Heart left ventricle (tissue), 16 donors: ENCODE results near the gene TMEM250. TPM values are rescaled to one million over a fixed set of nuclear protein-coding genes. Genes with fewer than 3 reads are reported as not detected.

ENCODE experiments used
- ATAC-seq, 4 donors: fragments of 200-7000 bp; cut with Tn5 transposase; one replicate each; pipeline ENCODE4 v1.9.1; 2020 to 2022; ENCODE audit warnings: moderate library complexity in 4 of 4, mild to moderate bottlenecking in 3 of 4, moderate number of reproducible peaks in 1 of 4
- DNase-seq, 5 donors: peaks; one replicate each; pipeline ENCODE4 v3.0.0-alpha.2; 2020
- H3K27ac ChIP-seq, 12 donors: fragments of 200-600 bp; sonication (generic) in 4 of 12; one replicate each; pipeline versions ENCODE4 v1.5.0 to v1.8.0; 2016 to 2022; ENCODE audit warnings: mild to moderate bottlenecking in 2 of 12
- H3K27me3 ChIP-seq, 9 donors: fragments of 200-600 bp; sonication (generic) in 2 of 9; one replicate each; pipeline versions ENCODE4 v1.5.1 to v1.8.0; 2016 to 2022; ENCODE audit warnings: mild to moderate bottlenecking in 3 of 9
- H3K36me3 ChIP-seq, 9 donors: fragments of 200-600 bp; sonication (generic) in 2 of 9; one replicate each; pipeline versions ENCODE4 v1.5.0 to v1.8.0; 2018 to 2022; ENCODE audit warnings: mild to moderate bottlenecking in 2 of 9
- H3K4me1 ChIP-seq, 12 donors: fragments of 200-600 bp; sonication (generic) in 4 of 12; one replicate each; pipeline versions ENCODE4 v1.5.0 to v1.8.0; 2016 to 2022; ENCODE audit warnings: mild to moderate bottlenecking in 3 of 12
- H3K4me3 ChIP-seq, 12 donors: fragments of 200-600 bp; sonication (generic) in 4 of 12; one replicate each; pipeline versions ENCODE4 v1.5.0 to v1.8.0; 2017 to 2022; ENCODE audit warnings: mild to moderate bottlenecking in 9 of 12, moderate library complexity in 4 of 12
- H3K9me3 ChIP-seq, 12 donors: fragments of 200-600 bp; sonication (generic) in 4 of 12; one replicate each; pipeline versions ENCODE4 v1.5.0 to v1.8.0; 2016 to 2022; ENCODE audit warnings: mild to moderate bottlenecking in 1 of 12
- CTCF ChIP-seq, 12 donors: fragments of 200-600 bp; sonication (generic) in 4 of 12; IDR thresholded peaks; one replicate each; pipeline versions ENCODE4 v1.5.0 to v1.8.0; 2018 to 2022; ENCODE audit warnings: antibody characterized with exemption in 12 of 12, mild to moderate bottlenecking in 5 of 12
- POLR2A ChIP-seq, 2 donors: fragments of 450-650 bp; IDR thresholded peaks; one replicate each; pipeline ENCODE4 v1.6.1; 2017; ENCODE audit warnings: antibody characterized with exemption in 2 of 2, mild to moderate bottlenecking in 2 of 2, moderate library complexity in 2 of 2
- WGBS, 4 donors: extraction: QIAGEN DNeasy Blood & Tissue Kit in 2 of 4; methylation state at CpG; one replicate each; pipeline versions ENCODE4 v1.1.5 to v1.1.7; 2013 to 2018; 5-methylcytosine and 5-hydroxymethylcytosine counted together
- intact Hi-C, 10 donors: fragments of 100-400 bp; cut with DNase I; formaldehyde crosslinking; loops; one replicate each; pipeline versions ENCODE4 v1.11.1 to v1.14.2; 2022
- polyA plus RNA-seq, 2 donors: library from polyadenylated mRNA; stranded (reverse); fragments of 200-250 nt; gene quantifications; one replicate each; pipeline ENCODE4 v1.2.3, GENCODE V29; 2013
- total RNA-seq, 9 donors: library from RNA; depleted of rRNA in 2 of 9; stranded (reverse); fragments of >200 nt in 2 of 9; fragmentation: NEBNext Ultra II Directional in 3 of 9; extraction: Animal tissue kit (Norgen Biotek cat#: 25700) in 3 of 9; gene quantifications; one replicate each; pipeline versions ENCODE4 v1.1.0 to v1.2.4, GENCODE V29; 2016 to 2023
- donor health status: ischemic (EF 13 %, LVEDD 7.1; RV severe dilation, severe dysfunction).
- donor health status: healthy with polysubstance abuse.
- donor health status: DM: no; HTN: yes; CAD: no.
- donor health status: DM: no; HTN: no; CAD: no.
- donor health status: ischemic (EF 25% LVEDD 6.9; RV normal size, moderate dysfunction).
- donor health status: ischemic (EF 25% LVEDD 5.7; RV mildly dilated, moderate dysfunction).
- donor health status: healthy.
- donor health status: DM: yes; HTN: yes; CAD: no.
- donor health status: ischemic (EF 35%, LVEDD 5.7; RV mildly dilated, moderate dysfunction).
- donor health status: nonischemic (EF 11% LVEDD 7.7; RV severe dilation, severe dysfunction).
- donor health status: DM: yes; HTN: yes; CAD: no.
- donor health status: PGD.
- donor health status: ischemic (EF 29% LVEDD 5.4; RV normal size, mild dysfunction).
- donor health status: nonischemic (EF 23%, LVEDD 6.1; RV moderate dilation, normal function).

TMEM250 gene
- total and polyA plus RNA-seq, 11 donors, result 11.6 to 37.0 (median 19.9) TPM

- no peak for TF ChIP-seq POLR2A (IDR thresholded peaks at IDR 0.05)
- no peaks in the 10 kb centered on the region for H3K9me3 ChIP-seq
- DNase-seq (peak in 3 of 5 donors; percentile 21 to 44 (median 25)), ATAC-seq (no peak)
- H3K36me3 ChIP-seq, result no peaks in the 10 kb centered on the region
- WGBS, 4 donors, result 60 to 70% (median 68%) methylated on average over 5 to 9 of the region's 9 CpGs
- peaks cover 17 to 93% (median 88%) of the 10 kb centered on the region in 12 donors for H3K4me1 ChIP-seq
- peak overlapping the region in 2 of 12 donors; percentile 6 to 31 for H3K4me3 ChIP-seq
- intact Hi-C loops, result loop anchor here in 1 of 10 donors (2.0 kb wide), 1 partner anchor 33 kb away; no protein-coding TSS in a partner anchor
- no peaks in the 10 kb centered on the region for H3K27me3 ChIP-seq
- H3K27ac ChIP-seq, result peak overlapping the region; percentile 55 to 99 (median 98)
Measured at GRCh38 chr9:136090056-136090735, 28.5 kb downstream of the TMEM250 start.

DNA sequence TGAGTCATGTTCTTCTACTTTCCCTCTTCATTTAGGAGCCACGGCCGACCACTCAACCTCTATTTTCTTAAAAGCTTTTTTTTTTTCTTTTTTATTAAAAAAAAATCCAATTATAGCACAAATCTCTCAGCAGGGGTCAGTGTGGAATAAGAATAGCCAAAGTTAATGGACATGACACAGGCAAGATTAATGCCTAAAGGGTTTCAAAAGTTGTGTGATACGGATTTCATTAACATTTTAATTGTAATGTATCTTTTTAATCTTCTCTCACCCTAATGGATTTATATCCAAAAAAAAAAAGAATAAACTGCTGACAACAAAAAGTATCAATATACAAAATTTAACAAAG is 29.0 kb downstream of the TMEM250 start:
- TF ChIP-seq POLR2A (IDR thresholded peaks at IDR 0.05) (no peak), CTCF (IDR thresholded peaks at IDR 0.05) (peak in 8 of 12 donors; percentile 24 to 58 (median 47))
- ATAC-seq (no peak), DNase-seq (no peak)
- WGBS, 4 donors, result 29 to 41% (median 37%) methylated on average over 3 of the region's 3 CpGs
- H3K9me3 ChIP-seq, result no peaks in the 10 kb centered on the region
- no peaks in the 10 kb centered on the region for H3K36me3 ChIP-seq
- intact Hi-C loops, result loop anchor here in 8 of 10 donors (2.0 to 10.0 kb wide), 4 partner anchors 33 to 125 kb away; partner anchors contain the start of gene UBAC1 (in 1 of the 8)
- H3K4me3 ChIP-seq, result no peak overlapping the region
- H3K27ac ChIP-seq, result peak overlapping the region in 9 of 12 donors; percentile 62 to 99 (median 98)
- H3K4me1 ChIP-seq, result peaks cover 17 to 98% (median 92%) of the 10 kb centered on the region in 12 donors
- no peaks in the 10 kb centered on the region for H3K27me3 ChIP-seq

- peak overlapping the region in 1 of 12 donors; percentile 13 for H3K4me3 ChIP-seq
- intact Hi-C loops, result loop anchor here in 7 of 10 donors (5.0 to 10.0 kb wide), 3 partner anchors 33 to 124 kb away; partner anchors contain the start of gene UBAC1 (in 1 of the 7)
- 51 to 61% (median 55%) methylated on average over 11 to 22 of the region's 22 CpGs for WGBS, 4 donors
- peak overlapping the region in 7 of 12 donors; percentile 12 to 99 (median 80) for H3K27ac ChIP-seq
- ATAC-seq (no peak), DNase-seq (peak in 3 of 5 donors; percentile 28 to 55 (median 41))
- no peaks in the 10 kb centered on the region for H3K36me3 ChIP-seq
- no peak for TF ChIP-seq CTCF (IDR thresholded peaks at IDR 0.05)
- no peak for TF ChIP-seq POLR2A (IDR thresholded peaks at IDR 0.05)
- peaks cover 17 to 100% (median 95%) of the 10 kb centered on the region in 12 donors for H3K4me1 ChIP-seq
- H3K9me3 ChIP-seq, result no peaks in the 10 kb centered on the region
- H3K27me3 ChIP-seq, result no peaks in the 10 kb centered on the region
Measured at GRCh38 chr9:136088939-136089696, 29.6 kb downstream of the TMEM250 start.

DNA sequence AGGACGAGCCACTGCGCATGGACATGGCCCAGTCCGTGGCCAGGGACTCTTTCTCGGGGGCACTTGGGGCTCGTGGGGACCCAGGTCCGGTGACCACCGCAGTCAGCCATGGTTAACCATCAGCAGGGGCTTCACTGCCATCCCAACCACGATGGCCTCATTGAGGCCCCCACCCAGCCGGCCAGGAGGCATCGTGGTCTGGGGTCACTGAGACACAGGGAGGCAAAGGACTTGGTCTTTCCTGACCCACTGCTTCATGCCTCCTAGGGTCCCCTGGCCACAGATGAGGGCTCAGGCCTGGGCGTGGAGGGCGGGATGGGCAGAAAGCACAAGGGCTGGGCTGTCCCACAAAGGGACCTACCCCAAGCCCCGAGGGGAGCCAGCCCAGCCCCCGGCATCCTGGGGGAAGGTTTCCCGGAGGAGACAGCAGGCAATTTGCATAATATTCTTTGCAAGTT is 30.2 kb downstream of the TMEM250 start:
- no peak for TF ChIP-seq CTCF (IDR thresholded peaks at IDR 0.05)
- TF ChIP-seq POLR2A (IDR thresholded peaks at IDR 0.05), result no peak
- ATAC-seq, result no peak
- no peaks in the 10 kb centered on the region for H3K27me3 ChIP-seq
- intact Hi-C loops, result loop anchor here in 7 of 10 donors (5.0 to 10.0 kb wide), 3 partner anchors 34 to 124 kb away; partner anchors contain the start of gene UBAC1 (in 1 of the 7)
- peak overlapping the region in 1 of 12 donors; percentile 13 for H3K4me3 ChIP-seq
- H3K4me1 ChIP-seq, result peaks cover 17 to 99% (median 89%) of the 10 kb centered on the region in 12 donors
- H3K27ac ChIP-seq, result peak overlapping the region in 7 of 12 donors; percentile 12 to 99 (median 80)
- DNase-seq, result peak in 3 of 5 donors; percentile 20 to 61 (median 21)
- 67 to 78% (median 73%) methylated on average over 11 to 15 of the region's 15 CpGs for WGBS, 4 donors
- H3K9me3 ChIP-seq, result no peaks in the 10 kb centered on the region
- H3K36me3 ChIP-seq, result peaks cover 0 to under 1% (median 0%) of the 10 kb centered on the region in 9 donors
